ENCODE data around the gene AOAH. TPM values are rescaled to one million over a fixed set of nuclear protein-coding genes. Genes with fewer than 3 reads are reported as not detected.
A peak's percentile ranks its signal among the peaks of the same experiment; 100 is the strongest.

Gene AOAH
- total RNA-seq, 1 donor from 2014 or later = 5.5 TPM

DNA sequence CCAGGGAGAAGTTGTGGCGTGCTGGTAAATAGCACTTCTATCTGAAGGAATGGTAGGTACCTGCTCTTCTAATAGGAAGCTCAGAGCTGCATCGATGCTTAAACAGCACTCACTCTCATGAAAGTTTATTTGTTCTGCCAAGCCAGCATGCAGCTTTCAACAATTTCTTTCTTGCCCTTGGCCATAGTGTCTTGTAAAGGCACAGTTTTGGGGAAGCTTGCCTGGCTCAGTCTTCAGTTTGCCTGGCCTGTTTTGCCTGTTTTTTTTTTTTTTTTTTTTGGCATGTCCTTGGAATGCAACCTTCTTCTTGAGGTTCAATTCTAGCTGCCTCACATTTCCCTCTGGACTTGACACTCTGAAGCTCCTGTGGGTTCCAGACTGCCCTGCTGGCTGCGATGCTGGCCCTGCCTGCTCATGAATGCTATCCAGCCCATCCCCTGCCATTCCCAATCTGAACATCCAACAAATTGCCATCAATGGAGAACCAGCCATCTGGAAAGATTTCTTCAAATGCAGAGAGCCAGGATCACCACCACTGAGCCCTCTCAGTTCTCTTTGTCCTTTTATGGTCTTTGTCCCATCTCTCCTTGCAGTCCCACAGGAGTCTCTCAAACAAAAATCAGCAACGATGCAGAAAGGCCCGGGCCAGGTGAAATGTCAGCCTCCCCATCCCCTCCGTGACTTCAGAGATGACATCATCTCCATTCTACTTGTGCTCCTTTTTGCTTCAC, 200.8 kb downstream of the AOAH start:
- Mint-ChIP-seq H3K4me3 (no peak overlapping the region), H3K4me1 (peaks cover 10% of the 10 kb centered on the region), H3K36me3 (no peaks in the 10 kb centered on the region), H3K27ac (peak overlapping the region; percentile 40), H3K27me3 (ENCODE audit: insufficient read depth, low read depth) (no peaks in the 10 kb centered on the region), H3K9me3 (no peaks in the 10 kb centered on the region)
- H3K36me3 ChIP-seq = no peaks in the 10 kb centered on the region
- no peaks in the 10 kb centered on the region for H4K20me1 ChIP-seq (ENCODE audit: low read depth)
- H3K4me2 ChIP-seq = peak overlapping the region; percentile 42
- H3K4me3 ChIP-seq = no peak overlapping the region
- peak; percentile 48 for DNase-seq (ENCODE audit: low spot score)
- no peaks in the 10 kb centered on the region for H3K79me2 ChIP-seq (ENCODE audit: low read depth)
- H2AFZ ChIP-seq (replicated peaks) = no peak overlapping the region
- H3K27ac ChIP-seq = no peak overlapping the region
- no peaks in the 10 kb centered on the region for H3K27me3 ChIP-seq
- no peak overlapping the region for H3K9ac ChIP-seq
- peaks cover 26% of the 10 kb centered on the region for H3K4me1 ChIP-seq
- H3K9me3 ChIP-seq (ENCODE audit: low read depth) = no peaks in the 10 kb centered on the region
- TF ChIP-seq, protein P1, sequence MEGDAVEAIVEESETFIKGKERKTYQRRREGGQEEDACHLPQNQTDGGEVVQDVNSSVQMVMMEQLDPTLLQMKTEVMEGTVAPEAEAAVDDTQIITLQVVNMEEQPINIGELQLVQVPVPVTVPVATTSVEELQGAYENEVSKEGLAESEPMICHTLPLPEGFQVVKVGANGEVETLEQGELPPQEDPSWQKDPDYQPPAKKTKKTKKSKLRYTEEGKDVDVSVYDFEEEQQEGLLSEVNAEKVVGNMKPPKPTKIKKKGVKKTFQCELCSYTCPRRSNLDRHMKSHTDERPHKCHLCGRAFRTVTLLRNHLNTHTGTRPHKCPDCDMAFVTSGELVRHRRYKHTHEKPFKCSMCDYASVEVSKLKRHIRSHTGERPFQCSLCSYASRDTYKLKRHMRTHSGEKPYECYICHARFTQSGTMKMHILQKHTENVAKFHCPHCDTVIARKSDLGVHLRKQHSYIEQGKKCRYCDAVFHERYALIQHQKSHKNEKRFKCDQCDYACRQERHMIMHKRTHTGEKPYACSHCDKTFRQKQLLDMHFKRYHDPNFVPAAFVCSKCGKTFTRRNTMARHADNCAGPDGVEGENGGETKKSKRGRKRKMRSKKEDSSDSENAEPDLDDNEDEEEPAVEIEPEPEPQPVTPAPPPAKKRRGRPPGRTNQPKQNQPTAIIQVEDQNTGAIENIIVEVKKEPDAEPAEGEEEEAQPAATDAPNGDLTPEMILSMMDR (IDR thresholded peaks at IDR 0.05) = no peak
- TF ChIP-seq EZH2 (IDR thresholded peaks at IDR 0.05) = no peak
- TF ChIP-seq EZH2phosphoT487 (IDR thresholded peaks at IDR 0.05) = no peak
- H3F3A ChIP-seq (ENCODE audit: low read depth) = peaks cover 6% of the 10 kb centered on the region

DNA sequence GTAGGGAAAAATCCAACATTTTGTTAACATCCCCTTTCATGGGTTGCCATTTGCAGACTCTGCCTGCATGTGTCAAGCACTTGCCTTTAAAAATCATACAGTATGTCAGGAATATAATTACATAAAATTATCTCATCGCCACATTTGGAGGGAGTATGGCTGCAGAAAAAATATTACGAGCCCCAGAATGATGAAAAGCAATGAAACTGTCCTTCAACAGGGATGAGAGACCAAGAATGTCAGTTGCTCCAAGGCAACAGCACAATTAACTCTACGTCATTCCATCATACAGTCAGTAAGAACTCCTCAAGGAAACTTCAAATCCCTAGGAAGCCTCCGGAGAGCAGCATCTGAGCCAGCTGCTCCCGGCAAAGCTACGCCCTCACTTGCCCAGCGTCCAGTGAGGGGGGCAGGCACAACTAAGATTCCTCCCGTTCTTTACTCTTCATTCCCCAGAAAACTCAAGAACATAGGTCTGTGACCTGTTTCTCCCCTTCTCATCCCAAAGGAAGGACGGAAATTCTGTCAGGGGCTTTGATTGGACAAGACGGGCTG, 201.8 kb downstream of the AOAH start:
- Histone ChIP-seq H3K27me3 (no peaks in the 10 kb centered on the region), H3K36me3 (no peaks in the 10 kb centered on the region), H3K4me1 (peaks cover 26% of the 10 kb centered on the region), H3K9ac (no peak overlapping the region), H3K79me2 (ENCODE audit: low read depth) (no peaks in the 10 kb centered on the region), H3F3A (ENCODE audit: low read depth) (peaks cover 6% of the 10 kb centered on the region), H2AFZ (replicated peaks) (no peak overlapping the region), H3K4me2 (no peak overlapping the region), H3K27ac (no peak overlapping the region), H4K20me1 (ENCODE audit: low read depth) (no peaks in the 10 kb centered on the region), H3K4me3 (no peak overlapping the region), H3K9me3 (ENCODE audit: low read depth) (no peaks in the 10 kb centered on the region)
- H3K4me1 Mint-ChIP-seq = peaks cover 10% of the 10 kb centered on the region
- H3K27ac Mint-ChIP-seq = no peak overlapping the region
- no peak for DNase-seq (ENCODE audit: low spot score)
- H3K27me3 Mint-ChIP-seq (ENCODE audit: insufficient read depth, low read depth) = no peaks in the 10 kb centered on the region
- no peaks in the 10 kb centered on the region for H3K9me3 Mint-ChIP-seq
- no peaks in the 10 kb centered on the region for H3K36me3 Mint-ChIP-seq
- no peak overlapping the region for H3K4me3 Mint-ChIP-seq
- TF ChIP-seq, protein P1 (IDR thresholded peaks at IDR 0.05) = no peak
- TF ChIP-seq EZH2phosphoT487 (IDR thresholded peaks at IDR 0.05) (no peak), EZH2 (IDR thresholded peaks at IDR 0.05) (no peak)

- DNase-seq (ENCODE audit: low spot score) = no peak
- Histone ChIP-seq H3K79me2 (ENCODE audit: low read depth) (no peaks in the 10 kb centered on the region), H3K9me3 (ENCODE audit: low read depth) (no peaks in the 10 kb centered on the region), H4K20me1 (ENCODE audit: low read depth) (no peaks in the 10 kb centered on the region), H3K4me1 (peaks cover 26% of the 10 kb centered on the region), H3K9ac (no peak overlapping the region), H2AFZ (replicated peaks) (no peak overlapping the region), H3K4me3 (no peak overlapping the region), H3K4me2 (no peak overlapping the region), H3F3A (ENCODE audit: low read depth) (peaks cover 6% of the 10 kb centered on the region), H3K36me3 (no peaks in the 10 kb centered on the region), H3K27me3 (no peaks in the 10 kb centered on the region), H3K27ac (no peak overlapping the region)
- peaks cover 3% of the 10 kb centered on the region for H3K27me3 Mint-ChIP-seq (ENCODE audit: insufficient read depth, low read depth)
- TF ChIP-seq, protein P1 (IDR thresholded peaks at IDR 0.05) = no peak
- no peak for TF ChIP-seq EZH2 (IDR thresholded peaks at IDR 0.05)
- TF ChIP-seq EZH2phosphoT487 (IDR thresholded peaks at IDR 0.05) = no peak
- peaks cover 13% of the 10 kb centered on the region for H3K4me1 Mint-ChIP-seq
- no peak overlapping the region for H3K4me3 Mint-ChIP-seq
- no peaks in the 10 kb centered on the region for H3K9me3 Mint-ChIP-seq
- no peaks in the 10 kb centered on the region for H3K36me3 Mint-ChIP-seq
- no peak overlapping the region for H3K27ac Mint-ChIP-seq
Observed at GRCh38 chr7:36521911-36522310, 202.4 kb downstream of the AOAH start.

Measured in neural progenitor cell (in vitro differentiated cells).